Colonic mucosa (tissue), 4 donors: ENCODE results near the gene BTN3A1. TPM values are rescaled to one million over a fixed set of nuclear protein-coding genes. Genes with fewer than 3 reads are reported as not detected.

Experiments
- DNase-seq: peaks from one replicate; pipeline ENCODE4 v3.0.0-alpha.2; 2020
- H3K27ac ChIP-seq: fragments of 200-600 bp; one replicate; pipeline ENCODE4 v1.8.0; 2021
- H3K27me3 ChIP-seq: fragments of 200-600 bp; one replicate; pipeline ENCODE4 v1.8.0; 2021
- H3K36me3 ChIP-seq: fragments of 200-600 bp; one replicate; pipeline ENCODE4 v1.8.0; 2021
- H3K4me1 ChIP-seq: fragments of 200-600 bp; one replicate; pipeline ENCODE4 v1.8.0; 2021; ENCODE audit warnings: mild to moderate bottlenecking
- H3K4me3 ChIP-seq: fragments of 200-600 bp; one replicate; pipeline ENCODE4 v1.8.0; 2021
- H3K9ac ChIP-seq, 2 donors: one replicate each; pipeline ENCODE4 v1.7.0; 2013; ENCODE audit warnings: control low read depth in 2 of 2, low read depth in 2 of 2, low read length in 2 of 2
- H3K9me3 ChIP-seq: fragments of 200-600 bp; one replicate; pipeline ENCODE4 v1.8.0; 2021
- intact Hi-C: fragments of 100-400 bp; cut with DNase I; formaldehyde crosslinking; loops from one replicate; pipeline ENCODE4 v1.14.1; 2022
- total RNA-seq, 2 donors: library from RNA; stranded (reverse); fragmentation: NEBNext Ultra II Directional in 1 of 2; extraction: Animal tissue kit (Norgen Biotek cat#: 25700) in 1 of 2; gene quantifications; one replicate each; pipeline ENCODE4 v1.2.1, GENCODE V29; 2021
- TF ChIP-seq, protein P1 (sequence below): fragments of 200-600 bp; IDR thresholded peaks from one replicate; pipeline ENCODE4 v1.8.0; 2022; ENCODE audit warnings: antibody characterized with exemption, mild to moderate bottlenecking
- donor health status: healthy.
- donor health status: DM: no; HTN: no; CAD: no.
- donor health status: DM: no; HTN: no; CAD: no.

The BTN3A1 gene
- total RNA-seq, 2 donors from 2014 or later: 24.1 to 29.4 TPM

DNA sequence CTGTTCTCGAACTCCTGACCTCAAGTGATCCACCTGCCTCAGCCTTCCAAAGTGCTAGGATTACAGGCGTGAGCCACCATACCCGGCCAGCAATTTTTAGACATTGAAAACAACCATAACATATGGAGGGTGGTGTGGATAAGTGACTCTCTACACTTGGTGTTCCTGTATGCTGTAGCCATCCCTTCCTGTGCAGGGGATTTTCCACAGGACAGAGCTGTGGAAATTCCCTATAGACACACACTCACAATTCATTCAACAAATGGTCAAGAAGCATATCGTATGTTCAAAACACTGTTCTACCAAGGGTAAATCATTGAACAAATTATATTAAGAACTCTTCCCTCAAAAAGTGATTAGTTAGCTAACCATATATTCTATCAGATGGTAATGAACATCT, 61.9 kb downstream of the BTN3A1 start:
- Histone ChIP-seq H3K27ac (no peak overlapping the region), H3K9ac (no peak overlapping the region), H3K4me3 (no peak overlapping the region), H3K27me3 (no peaks in the 10 kb centered on the region), H3K36me3 (peaks cover 29% of the 10 kb centered on the region), H3K9me3 (no peaks in the 10 kb centered on the region), H3K4me1 (peaks cover 12% of the 10 kb centered on the region)
- intact Hi-C loops: no loop called here
- TF ChIP-seq, protein P1, sequence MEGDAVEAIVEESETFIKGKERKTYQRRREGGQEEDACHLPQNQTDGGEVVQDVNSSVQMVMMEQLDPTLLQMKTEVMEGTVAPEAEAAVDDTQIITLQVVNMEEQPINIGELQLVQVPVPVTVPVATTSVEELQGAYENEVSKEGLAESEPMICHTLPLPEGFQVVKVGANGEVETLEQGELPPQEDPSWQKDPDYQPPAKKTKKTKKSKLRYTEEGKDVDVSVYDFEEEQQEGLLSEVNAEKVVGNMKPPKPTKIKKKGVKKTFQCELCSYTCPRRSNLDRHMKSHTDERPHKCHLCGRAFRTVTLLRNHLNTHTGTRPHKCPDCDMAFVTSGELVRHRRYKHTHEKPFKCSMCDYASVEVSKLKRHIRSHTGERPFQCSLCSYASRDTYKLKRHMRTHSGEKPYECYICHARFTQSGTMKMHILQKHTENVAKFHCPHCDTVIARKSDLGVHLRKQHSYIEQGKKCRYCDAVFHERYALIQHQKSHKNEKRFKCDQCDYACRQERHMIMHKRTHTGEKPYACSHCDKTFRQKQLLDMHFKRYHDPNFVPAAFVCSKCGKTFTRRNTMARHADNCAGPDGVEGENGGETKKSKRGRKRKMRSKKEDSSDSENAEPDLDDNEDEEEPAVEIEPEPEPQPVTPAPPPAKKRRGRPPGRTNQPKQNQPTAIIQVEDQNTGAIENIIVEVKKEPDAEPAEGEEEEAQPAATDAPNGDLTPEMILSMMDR: no peak
- no peak for DNase-seq

DNA sequence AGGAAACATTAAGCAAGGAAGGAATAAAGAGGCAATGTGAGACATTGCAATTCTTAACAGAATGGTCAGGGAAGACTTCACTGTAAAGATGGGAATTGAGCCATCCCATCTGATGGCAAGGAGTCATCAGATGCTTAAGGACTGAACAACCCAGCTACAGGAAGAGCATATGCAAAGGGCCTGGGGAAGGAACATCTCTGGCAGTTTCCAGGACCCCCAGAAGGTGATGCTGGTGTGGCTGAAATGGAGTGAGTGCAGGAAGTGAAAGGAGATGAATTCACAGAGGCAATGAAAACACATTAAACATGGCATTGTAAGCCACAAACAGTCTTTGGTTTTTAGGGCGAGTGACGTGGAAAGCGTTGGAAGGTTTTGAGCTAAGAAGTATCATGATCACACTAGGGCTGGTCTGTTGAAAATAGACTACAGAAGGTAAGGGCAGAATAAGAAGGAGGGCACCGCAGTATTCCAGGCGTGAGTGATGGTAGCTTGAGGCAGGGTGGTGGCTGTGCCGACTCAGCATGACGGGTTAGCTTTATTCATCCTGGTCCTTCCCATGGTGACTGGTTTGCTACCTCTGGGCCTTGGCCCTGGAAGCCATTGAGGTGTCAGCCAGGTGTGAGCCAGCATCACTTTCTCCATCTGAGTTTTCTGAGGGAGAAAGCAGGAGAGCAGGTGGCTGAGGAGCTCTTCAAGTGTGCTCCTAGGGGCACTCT, 62.5 kb downstream of the BTN3A1 start:
- peaks cover 29% of the 10 kb centered on the region for H3K36me3 ChIP-seq
- peaks cover 11% of the 10 kb centered on the region for H3K4me1 ChIP-seq
- no peak overlapping the region for H3K27ac ChIP-seq
- intact Hi-C loops: no loop called here
- H3K4me3 ChIP-seq: no peak overlapping the region
- no peak for DNase-seq
- no peaks in the 10 kb centered on the region for H3K9me3 ChIP-seq
- no peak overlapping the region for H3K9ac ChIP-seq
- TF ChIP-seq, protein P1: no peak
- no peaks in the 10 kb centered on the region for H3K27me3 ChIP-seq

Other genes starting within 250 kb of the BTN3A1 start
- 10 to 100 TPM; 41.7 to 53.3 TPM for gene BTN3A2, start 37.1 kb upstream of the BTN3A1 start, total RNA-seq
- 1 to 10 TPM; 4.1 to 8.7 TPM for gene BTN2A2, start 19.2 kb upstream of the BTN3A1 start, total RNA-seq
- gene BTN3A3, start 38.2 kb downstream of the BTN3A1 start, total RNA-seq: 10 to 100 TPM; 14.9 to 20.9 TPM
- gene BTN2A1, start 55.7 kb downstream of the BTN3A1 start, total RNA-seq: 10 to 100 TPM; 17.8 to 27.8 TPM
- not detected for gene BTN1A1, start 98.0 kb downstream of the BTN3A1 start, total RNA-seq
- gene HMGN4, start 136.1 kb downstream of the BTN3A1 start, total RNA-seq: 10 to 100 TPM; 40.6 to 56.0 TPM
- 10 to 100 TPM; 15.9 to 17.9 TPM for gene ABT1, start 194.7 kb downstream of the BTN3A1 start, total RNA-seq